GM21723 (cell line): ENCODE data around the gene LSP1.

Experiments used
- ATAC-seq: cut with Tn5 transposase; IDR thresholded peaks from one replicate; pipeline ENCODE4 v1.9.1; 2021; ENCODE audit warnings: mild to moderate bottlenecking, moderate library complexity; ENCODE audit not compliant: unreplicated experiment

LSP1 gene

DNA sequence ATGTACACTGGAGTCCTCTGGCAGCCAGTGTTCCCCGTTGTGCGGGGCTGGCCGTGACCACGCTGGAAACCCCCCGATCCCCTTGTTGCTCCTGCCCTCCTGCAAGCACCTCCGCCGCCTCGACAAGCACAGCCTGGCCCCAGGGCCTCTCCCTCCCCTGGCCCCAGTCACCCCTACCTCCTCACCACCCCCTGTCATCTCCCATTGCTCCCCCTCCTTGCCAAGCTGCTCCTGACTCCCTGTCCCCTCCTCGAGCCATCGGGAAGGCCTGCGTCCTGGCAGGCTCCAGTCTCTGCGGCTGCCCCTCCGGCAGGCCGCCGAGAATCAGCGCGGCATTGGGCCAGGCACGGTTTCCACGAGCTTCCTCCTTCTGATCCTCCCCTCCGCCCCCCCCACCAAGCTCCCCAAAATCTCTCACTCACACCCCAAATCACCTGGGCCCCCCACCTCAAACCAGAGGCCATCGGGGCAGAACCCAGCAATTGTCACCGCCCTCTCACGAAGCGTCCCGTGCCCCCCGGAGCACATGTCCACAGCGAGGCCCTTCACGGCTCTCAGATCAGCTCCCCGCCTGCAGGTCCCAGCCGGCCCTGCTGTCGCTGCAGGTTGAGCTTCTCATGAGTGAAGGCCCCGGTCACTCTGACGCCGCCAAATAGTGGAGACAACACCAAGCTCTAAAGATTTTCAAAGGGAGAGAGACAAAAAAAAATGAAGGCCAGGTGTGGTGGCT is 5.7 kb upstream of the LSP1 start:
- ATAC-seq, result no peak

DNA sequence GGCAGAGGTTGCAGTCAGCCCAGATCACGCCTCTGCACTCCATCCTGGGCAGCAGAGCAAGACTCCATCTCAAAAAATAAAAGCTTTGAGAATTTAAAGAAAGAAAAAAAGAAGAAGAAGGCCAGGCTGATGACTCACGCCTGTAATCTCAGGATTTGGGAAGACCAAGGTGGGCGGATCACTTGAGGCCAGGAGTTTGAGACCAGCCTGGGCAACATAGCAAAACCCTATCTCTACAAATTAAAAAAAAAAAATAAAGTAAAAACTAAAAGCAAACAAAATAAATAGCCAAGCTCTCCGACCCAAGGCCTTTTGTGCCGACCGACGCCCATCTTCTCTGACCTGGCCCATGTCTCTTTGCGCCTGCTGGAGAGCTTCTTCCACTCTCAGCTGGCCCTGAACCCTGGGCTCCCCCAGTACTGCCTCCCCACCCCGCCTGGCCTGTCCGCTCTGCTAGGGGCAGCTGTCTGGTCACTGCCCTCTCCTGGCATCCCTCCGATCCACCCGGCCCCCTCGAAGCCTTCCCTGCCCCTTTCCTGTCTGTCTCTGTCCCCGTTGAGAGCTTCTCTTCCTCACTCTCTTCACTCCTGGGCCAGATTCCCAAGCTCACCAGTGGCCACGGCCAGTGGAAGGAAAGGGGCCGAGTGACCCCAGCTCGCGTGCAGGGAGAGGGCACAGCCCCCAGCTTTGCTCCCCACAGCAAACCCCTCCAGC is 4.8 kb upstream of the LSP1 start:
- no peak for ATAC-seq

DNA sequence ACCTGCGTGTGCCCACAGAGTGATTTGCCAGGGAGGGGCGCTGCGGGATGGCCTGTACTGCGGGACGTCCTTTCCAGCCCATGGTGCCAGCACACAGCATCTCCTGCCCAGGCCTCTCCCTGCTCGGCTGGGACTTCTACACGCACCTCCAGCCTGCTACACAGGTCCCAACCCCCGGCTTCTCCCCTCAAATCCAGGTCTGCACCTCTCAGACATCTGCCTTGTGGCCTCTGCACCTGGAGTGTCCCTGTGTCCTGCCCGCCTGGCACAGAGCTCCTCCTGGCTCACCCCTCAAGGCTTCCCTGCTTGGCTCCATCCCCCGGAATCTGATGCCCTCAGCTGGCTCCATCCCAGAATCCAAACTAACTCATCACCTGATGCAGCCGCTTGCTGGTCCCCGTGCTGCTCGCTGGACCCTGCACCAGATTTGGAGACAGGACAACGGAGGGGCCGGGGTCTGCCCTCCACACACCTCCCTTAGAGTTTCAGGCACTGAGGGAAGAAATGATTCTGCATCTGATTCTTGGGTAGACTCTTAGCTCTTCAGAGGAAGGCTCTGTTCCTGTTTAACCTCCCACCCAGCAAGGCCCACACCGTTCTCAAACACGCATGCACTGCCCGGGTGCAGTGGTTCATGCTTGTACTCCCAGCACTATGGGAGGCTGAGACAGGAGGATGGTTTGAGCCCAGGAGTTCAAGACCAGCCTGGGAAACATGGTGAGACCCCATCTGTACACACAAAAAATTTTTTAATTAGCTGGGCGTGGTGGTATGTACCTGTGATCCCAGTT is 4.0 kb upstream of the LSP1 start:
- no peak for ATAC-seq

GRCh38 chr11:1851468-1852180 is 1.3 kb upstream of the LSP1 start:
- ATAC-seq, result no peak

DNA sequence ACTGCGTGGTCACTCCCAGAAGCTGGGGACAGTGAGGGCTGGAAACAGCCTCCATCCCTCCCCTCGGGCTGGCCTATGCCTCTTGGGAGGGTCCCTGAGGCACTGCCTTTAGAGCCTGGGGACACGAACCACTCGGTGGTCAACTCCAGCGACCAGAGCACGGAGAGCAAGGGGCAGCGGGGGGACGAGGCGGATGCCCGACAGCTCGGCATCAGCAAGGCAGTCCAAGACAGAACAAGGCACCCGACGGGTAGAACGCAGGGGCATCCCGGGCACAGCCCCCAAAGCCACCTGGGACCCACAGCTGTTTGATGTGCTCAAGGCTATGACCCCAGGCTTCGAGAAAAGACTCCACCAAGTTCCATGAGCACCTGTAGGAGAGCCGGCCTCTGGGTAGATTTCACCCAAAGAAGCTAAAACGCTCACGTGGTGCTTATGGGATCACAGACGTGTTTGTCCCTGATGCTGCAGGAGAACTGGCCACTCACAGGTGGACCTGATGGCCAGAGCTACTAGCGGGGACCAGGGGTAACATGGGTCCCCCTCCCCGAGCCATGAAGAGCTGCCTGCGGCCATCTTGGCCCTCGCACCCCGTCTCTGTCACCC is 510 bp upstream of the LSP1 start:
- ATAC-seq, result peak; percentile 1

DNA sequence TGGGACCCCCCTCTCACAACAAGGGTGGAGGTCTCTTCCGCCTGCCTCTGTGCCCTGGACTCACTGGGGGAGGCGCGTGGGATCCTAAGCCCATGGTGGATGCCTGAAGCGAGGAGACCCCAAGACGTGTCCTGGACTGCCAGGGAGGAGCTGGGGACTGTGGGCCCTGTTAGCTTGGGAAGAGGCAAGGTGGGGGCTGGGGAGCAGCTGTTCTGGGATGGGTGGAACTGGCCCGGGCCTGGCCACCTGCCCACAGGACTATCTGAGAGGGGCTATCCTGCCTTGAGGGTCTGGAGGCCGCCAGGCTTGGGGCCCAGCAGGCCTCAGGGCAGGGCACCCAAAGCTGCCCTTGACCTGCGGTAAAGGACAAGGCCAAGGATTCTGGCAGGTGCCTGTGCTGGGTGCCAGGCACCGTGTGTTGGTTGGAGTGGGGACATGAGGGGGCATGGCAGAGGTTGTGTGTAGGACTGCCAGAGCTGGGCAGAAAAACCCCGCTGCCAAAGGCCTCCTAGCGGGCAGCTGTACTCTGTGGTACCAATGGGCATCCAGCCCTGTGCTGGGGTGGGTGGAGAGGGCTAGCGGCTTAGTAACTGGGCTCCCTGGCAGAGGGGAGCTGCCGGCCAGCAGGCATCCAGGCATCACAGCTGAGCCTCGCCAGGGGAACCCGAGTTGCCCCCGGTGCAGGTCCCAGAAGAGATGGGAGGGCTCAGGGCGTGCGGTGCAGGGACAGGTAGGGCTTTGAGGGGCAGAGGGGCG is 670 bp downstream of the LSP1 start:
- ATAC-seq, result no peak

GRCh38 chr11:1854132-1854948 is 1.5 kb downstream of the LSP1 start:
- peak; percentile 16 for ATAC-seq

GRCh38 chr11:1854949-1855885 is 2.3 kb downstream of the LSP1 start:
- ATAC-seq, result peak; percentile 39

GRCh38 chr11:1855886-1856265 is 3.0 kb downstream of the LSP1 start:
- ATAC-seq, result no peak

- no peak for ATAC-seq
These were observed 3.6 kb downstream of the LSP1 start for GRCh38 chr11:1856306-1857005.

DNA sequence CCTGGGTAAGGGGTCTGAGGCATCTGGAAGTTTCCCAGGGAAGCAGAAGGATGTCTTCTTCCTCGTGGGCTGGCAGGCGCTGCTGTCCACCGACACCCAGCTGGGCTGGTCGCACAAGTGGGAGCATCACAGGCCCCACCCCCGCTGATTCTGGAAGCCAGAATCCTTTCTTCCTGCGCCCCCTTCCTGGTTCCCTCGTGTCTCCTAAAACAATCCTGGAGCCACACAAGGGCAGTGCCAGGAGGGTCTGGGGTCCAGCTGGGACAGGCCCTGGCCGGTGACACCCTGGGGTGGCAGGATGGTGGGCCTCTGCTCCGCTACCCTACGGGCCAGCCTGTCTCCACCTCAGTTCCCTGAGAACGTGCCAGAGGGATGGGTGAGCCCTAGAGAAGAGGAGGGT is 4.2 kb downstream of the LSP1 start:
- no peak for ATAC-seq

- no peak for ATAC-seq
These were observed 5.3 kb downstream of the LSP1 start for GRCh38 chr11:1858154-1858553.

GRCh38 chr11:1858576-1858975 is 5.7 kb downstream of the LSP1 start:
- no peak for ATAC-seq

DNA sequence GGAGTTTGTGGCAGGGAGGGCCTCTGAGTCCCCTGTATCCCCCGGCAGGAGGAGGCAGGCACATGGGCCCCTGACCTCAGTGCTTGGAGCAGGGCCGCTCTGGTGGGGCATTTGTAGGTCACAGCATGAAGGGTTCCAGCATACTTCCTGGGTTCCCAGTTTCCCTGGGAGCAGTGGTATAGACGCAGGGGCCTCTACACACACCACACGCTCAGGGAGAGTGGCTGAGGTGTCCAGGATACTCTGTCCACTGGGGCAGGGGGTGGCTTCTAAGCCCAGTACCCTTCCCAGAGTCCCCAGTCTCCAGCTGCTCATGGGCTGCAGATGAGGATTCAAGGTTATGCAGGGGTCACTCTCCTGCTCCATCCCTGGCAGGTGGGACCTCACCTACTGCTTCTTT is 6.1 kb downstream of the LSP1 start:
- no peak for ATAC-seq

- ATAC-seq, result no peak
These were observed 7.2 kb downstream of the LSP1 start for GRCh38 chr11:1860108-1860507.

DNA sequence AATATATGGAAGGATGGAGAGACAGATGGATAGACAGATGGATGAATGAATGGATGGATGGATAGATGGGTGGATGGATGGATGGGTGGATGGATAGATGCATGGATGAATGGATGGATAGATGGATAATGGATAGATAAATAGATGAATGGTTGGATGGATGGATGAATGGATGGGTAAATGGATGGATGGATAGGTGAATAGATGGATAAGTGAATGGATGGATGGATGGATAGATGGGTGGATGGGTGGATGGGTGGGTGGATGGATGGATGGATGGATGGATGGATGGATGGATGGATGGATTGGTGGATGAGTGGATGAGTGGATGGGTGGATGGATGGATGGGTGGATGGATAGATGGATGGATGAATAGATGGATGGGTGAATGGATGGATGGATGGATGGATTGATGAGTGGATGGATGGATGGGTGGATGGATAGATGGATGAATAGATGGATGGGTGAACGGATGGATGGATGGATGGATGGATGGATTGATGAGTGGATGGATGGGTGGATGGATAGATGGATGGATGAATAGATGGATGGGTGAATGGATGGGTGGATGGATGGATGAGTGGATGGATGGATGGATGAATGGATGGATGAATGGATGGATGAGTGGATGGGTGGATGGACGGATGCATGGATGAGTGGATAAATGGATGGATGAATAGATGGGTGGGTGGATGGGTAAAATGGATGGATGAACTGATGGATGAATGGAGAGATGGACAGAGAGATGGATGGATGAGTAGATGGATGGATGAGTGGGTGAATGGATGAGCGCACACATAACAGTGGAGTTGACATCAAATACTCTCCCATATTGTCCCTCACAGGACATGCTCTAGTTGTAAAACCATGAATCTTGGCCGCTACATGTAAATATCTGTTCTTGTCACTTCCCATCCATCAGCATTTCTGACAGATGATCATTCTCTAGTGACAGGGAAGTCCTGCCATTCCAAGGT is 8.8 kb downstream of the LSP1 start:
- no peak for ATAC-seq
